Breast epithelium (tissue), 3 donors: ENCODE results near the gene ARHGEF17.

Experiments used
- CTCF ChIP-seq, 3 donors: fragments of 450-650 bp; IDR thresholded peaks; one replicate each; pipeline ENCODE4 v1.5.1; 2016 to 2017; ENCODE audit warnings: antibody characterized with exemption in 3 of 3, mild to moderate bottlenecking in 3 of 3, moderate library complexity in 3 of 3
- POLR2A ChIP-seq: fragments of 450-650 bp; IDR thresholded peaks from one replicate; pipeline ENCODE4 v1.6.1; 2016; ENCODE audit warnings: antibody characterized with exemption, mild to moderate bottlenecking, moderate library complexity
- POLR2AphosphoS5 ChIP-seq, 3 donors: sonication (generic); formaldehyde crosslinking; IDR thresholded peaks; one replicate each; pipeline ENCODE4 v1.6.1; 2017; ENCODE audit warnings: antibody characterized with exemption in 3 of 3

- TF ChIP-seq POLR2A (no peak), CTCF (IDR thresholded peaks at IDR 0.05) (no peak), POLR2AphosphoS5 (IDR thresholded peaks at IDR 0.05) (no peak)
These were observed 25.7 kb downstream of the ARHGEF17 start for GRCh38 chr11:73333640-73334383.
